DOHH2 (cell line): Measurements from ENCODE around the gene COQ10B.

Experiments
- EZH2phosphoT487 ChIP-seq: fragments of 200-600 bp; sonication (generic); IDR thresholded peaks from 2 replicates; pipeline ENCODE4 v1.6.1; 2017; ENCODE audit warnings: borderline replicate concordance, mild to moderate bottlenecking, antibody characterized with exemption, low read length, moderate library complexity, mixed read lengths
- TF ChIP-seq, protein P1 (sequence below): fragments of 200-600 bp; sonication (generic); IDR thresholded peaks from one replicate; pipeline ENCODE4 v1.5.1; 2014; ENCODE audit warnings: antibody characterized with exemption, mild to moderate bottlenecking, low read depth, low read length; ENCODE audit not compliant: poor library complexity, severe bottlenecking

DNA sequence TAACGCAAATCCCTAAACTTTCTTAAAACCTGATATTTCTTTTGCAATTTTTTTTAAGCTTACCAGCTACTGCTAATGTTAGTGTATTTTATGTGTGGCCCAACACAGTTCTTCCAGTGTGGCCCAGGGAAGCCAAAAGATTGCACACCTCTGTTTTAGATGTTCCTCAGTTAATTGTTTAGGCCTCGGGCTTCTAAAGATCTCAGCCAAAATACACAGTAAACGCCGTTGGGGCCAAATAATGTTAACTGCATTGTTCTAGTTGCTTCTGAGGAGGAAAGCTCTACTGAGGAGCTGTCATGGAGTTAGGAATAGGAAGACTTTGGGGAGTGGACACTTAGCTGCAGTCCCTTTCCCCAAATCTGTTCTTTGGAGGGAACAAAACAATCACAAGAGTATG, 48.8 kb downstream of the COQ10B start:
- TF ChIP-seq, protein P1, sequence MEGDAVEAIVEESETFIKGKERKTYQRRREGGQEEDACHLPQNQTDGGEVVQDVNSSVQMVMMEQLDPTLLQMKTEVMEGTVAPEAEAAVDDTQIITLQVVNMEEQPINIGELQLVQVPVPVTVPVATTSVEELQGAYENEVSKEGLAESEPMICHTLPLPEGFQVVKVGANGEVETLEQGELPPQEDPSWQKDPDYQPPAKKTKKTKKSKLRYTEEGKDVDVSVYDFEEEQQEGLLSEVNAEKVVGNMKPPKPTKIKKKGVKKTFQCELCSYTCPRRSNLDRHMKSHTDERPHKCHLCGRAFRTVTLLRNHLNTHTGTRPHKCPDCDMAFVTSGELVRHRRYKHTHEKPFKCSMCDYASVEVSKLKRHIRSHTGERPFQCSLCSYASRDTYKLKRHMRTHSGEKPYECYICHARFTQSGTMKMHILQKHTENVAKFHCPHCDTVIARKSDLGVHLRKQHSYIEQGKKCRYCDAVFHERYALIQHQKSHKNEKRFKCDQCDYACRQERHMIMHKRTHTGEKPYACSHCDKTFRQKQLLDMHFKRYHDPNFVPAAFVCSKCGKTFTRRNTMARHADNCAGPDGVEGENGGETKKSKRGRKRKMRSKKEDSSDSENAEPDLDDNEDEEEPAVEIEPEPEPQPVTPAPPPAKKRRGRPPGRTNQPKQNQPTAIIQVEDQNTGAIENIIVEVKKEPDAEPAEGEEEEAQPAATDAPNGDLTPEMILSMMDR, result no peak
- TF ChIP-seq EZH2phosphoT487, result no peak
